K562 (cell line): ENCODE measurements around the gene LGI4. TPM values are rescaled to one million over a fixed set of nuclear protein-coding genes. Genes with fewer than 3 reads are reported as not detected.

Experiments used
- BRD9 ChIP-seq: fragments of 450-650 bp; IDR thresholded peaks from 2 replicates; pipeline ENCODE4 v1.6.1; 2018; ENCODE audit warnings: low read depth; ENCODE audit not compliant: partially characterized antibody
- EP300 ChIP-seq: IDR thresholded peaks from 2 replicates; pipeline ENCODE4 v1.6.1; 2012; ENCODE audit warnings: low read length, improper control_type of control experiment
- ESRRA ChIP-seq: fragments of 450-650 bp; IDR thresholded peaks from 2 replicates; pipeline ENCODE4 v1.6.1; 2014; ENCODE audit warnings: low read depth, mild to moderate bottlenecking, moderate library complexity, borderline replicate concordance
- GTF2A2 ChIP-seq: IDR thresholded peaks from 2 replicates; pipeline ENCODE4 v1.6.1; 2016; ENCODE audit warnings: mild to moderate bottlenecking, missing genetic modification characterization, missing compliant biosample characterization
- HDAC1 ChIP-seq, 2 experiments: fragments of 450-650 bp; IDR thresholded peaks; 2 replicates each; pipeline ENCODE4 v1.6.1; 2016 to 2017; ENCODE audit warnings: inconsistent platforms in 1 of 2, mild to moderate bottlenecking in 1 of 2, moderate library complexity in 1 of 2
- HEY1 ChIP-seq: fragments of 250-450 bp; sonication (Bioruptor Pico); IDR thresholded peaks from 2 replicates; pipeline ENCODE4 v1.5.0; 2020; ENCODE audit warnings: mild to moderate bottlenecking, moderate library complexity, borderline replicate concordance
- KAT7 ChIP-seq: sonication (generic); formaldehyde crosslinking; IDR thresholded peaks from 2 replicates; pipeline ENCODE4 v1.8.0; 2022; ENCODE audit warnings: missing genetic modification reagents, mild to moderate bottlenecking, borderline replicate concordance
- NR4A1 ChIP-seq, 2 experiments: fragments of 250-450 bp in 1 of 2; fragments of 450-650 bp in 1 of 2; sonication (Bioruptor Pico) in 1 of 2; IDR thresholded peaks; 2 replicates each; pipeline versions ENCODE4 v1.4.0 to v1.6.1; 2016 to 2020; ENCODE audit warnings: mild to moderate bottlenecking in 2 of 2, missing compliant biosample characterization in 1 of 2, missing genetic modification characterization in 1 of 2, moderate library complexity in 1 of 2
- PRDM10 ChIP-seq: fragments of 450-650 bp; IDR thresholded peaks from 2 replicates; pipeline ENCODE4 v1.6.1; 2018; ENCODE audit not compliant: partially characterized antibody
- RBM15 ChIP-seq: fragments of 200-400 bp; formaldehyde crosslinking; IDR thresholded peaks from 2 replicates; pipeline ENCODE4 v1.6.1; 2018; ENCODE audit warnings: mild to moderate bottlenecking, low read length, moderate library complexity; ENCODE audit not compliant: insufficient read depth
- XRCC5 ChIP-seq: fragments of 200-400 bp; formaldehyde crosslinking; IDR thresholded peaks from 2 replicates; pipeline ENCODE4 v1.6.1; 2017; ENCODE audit warnings: low read depth, mild to moderate bottlenecking, low read length
- ZNF445 ChIP-seq: fragments of 250-450 bp; sonication (Bioruptor Pico); IDR thresholded peaks from 2 replicates; pipeline ENCODE4 v1.4.0; 2020; ENCODE audit warnings: low read depth, mild to moderate bottlenecking, moderate library complexity
- polyA plus RNA-seq, 8 experiments: library from polyadenylated mRNA; depleted of rRNA in 4 of 8; stranded (reverse) in 5 of 8; unstranded in 3 of 8; fragments of >200 nt; fragmentation: Nextera tagmentation in 2 of 8; fragmentation: Illumina TruSeq in 1 of 8; extraction: Ambion mirVana in 2 of 8; extraction: Trizol in 1 of 8; gene quantifications; 2 replicates each; pipeline versions ENCODE4 v1.2.1 to v1.2.3, GENCODE V29; 2011 to 2014; ENCODE audit warnings: inconsistent platforms in 1 of 8, missing spikeins in 1 of 8
- total RNA-seq, 7 experiments: library from RNA; depleted of rRNA in 6 of 7; stranded (reverse); fragments of >200 nt in 6 of 7; fragmentation: Illumina TruSeq in 2 of 7; extraction: Trizol in 2 of 7; gene quantifications; 2 replicates each; pipeline versions ENCODE4 v1.2.1 to v1.2.3, GENCODE V29; 2011 to 2021; ENCODE audit warnings: low replicate concordance in 1 of 7
- TF ChIP-seq, protein P1 (sequence below): sonication (generic); formaldehyde crosslinking; IDR thresholded peaks from 2 replicates; pipeline ENCODE4 v1.8.0; 2023; ENCODE audit warnings: mild to moderate bottlenecking, missing genetic modification reagents
- TF ChIP-seq, protein P2 (sequence below): fragments of 450-650 bp; formaldehyde crosslinking; IDR thresholded peaks from 2 replicates; pipeline ENCODE4 v1.4.0; 2022; ENCODE audit warnings: missing genetic modification characterization

Gene LGI4
- total and polyA plus RNA-seq, 9 of the 15 experiments (the other 6 are each of a cell fraction or from before 2014, with no cell fraction given) = 0.14 to 0.30 (median 0.24) TPM; not detected in 4

DNA sequence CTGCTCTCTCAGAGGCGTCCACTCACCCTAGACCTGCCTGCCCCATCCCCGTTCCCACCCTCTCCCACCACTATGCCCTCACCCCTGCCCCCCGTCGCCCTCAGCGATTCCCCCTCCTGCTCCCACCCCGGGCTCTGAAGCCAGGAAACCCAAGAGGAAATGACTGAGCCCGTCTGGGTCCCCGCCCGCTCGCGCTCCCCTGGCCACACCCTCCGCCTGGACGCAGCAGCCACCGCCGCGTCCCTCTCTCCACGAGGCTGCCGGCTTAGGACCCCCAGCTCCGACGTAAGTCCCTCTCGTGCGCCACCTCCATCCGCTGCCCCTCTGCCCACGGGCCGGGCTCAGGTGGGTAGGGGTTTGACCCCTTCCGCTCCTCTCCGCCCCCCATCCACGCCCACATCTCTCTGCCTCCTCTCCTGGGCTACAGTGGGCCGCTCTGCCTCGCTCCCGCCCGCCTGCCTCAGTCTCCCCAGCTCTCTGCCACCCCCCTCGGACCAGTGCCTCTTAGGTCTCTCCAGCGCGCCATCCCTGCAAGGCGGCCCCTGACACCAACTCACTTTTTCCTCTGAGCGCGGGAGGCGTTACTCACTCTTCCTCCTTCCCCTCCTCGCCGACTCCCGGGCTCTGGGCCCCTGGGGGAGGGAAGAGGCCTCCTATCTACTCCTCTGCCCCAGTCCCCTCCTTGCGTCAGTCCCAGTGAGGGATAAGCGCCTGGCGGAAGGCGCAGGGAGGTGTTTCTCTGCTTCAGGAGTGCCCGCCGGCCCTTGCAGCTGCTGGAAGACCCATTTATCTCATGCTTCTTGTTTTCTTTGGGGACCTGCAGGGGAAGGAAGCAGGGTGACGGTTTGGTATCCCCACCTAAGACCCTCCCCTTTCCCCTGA is 19.9 kb upstream of the LGI4 start, which contains the start of gene FXYD5 (continued):
- TF ChIP-seq PRDM10 (peak; percentile 39), GTF2A2 (tag) (no peak), EP300 (0 out of 2 replicates have a peak, but pooled peaks have one; percentile 30), NR4A1 (CRISPR knock-in tag; IDR thresholded peaks at IDR 0.05) (peak; percentile 67; the same call in 1 of the 2 replicates), NR4A1 (tag; IDR thresholded peaks at IDR 0.05) (no peak), ESRRA (no peak), RBM15 (no peak), XRCC5 (peak; percentile 81; the same call in 1 of the 2 replicates), BRD9 (peak; percentile 67), KAT7 (CRISPR knock-in tag) (no peak), ZNF445 (CRISPR knock-in tag) (no peak), HEY1 (CRISPR knock-in tag) (no peak), HDAC1 (IDR thresholded peaks at IDR 0.05) (peak in 1 of 2 experiments; percentile 91; a peak in 2 of 4 replicates)
- TF ChIP-seq, protein P1, sequence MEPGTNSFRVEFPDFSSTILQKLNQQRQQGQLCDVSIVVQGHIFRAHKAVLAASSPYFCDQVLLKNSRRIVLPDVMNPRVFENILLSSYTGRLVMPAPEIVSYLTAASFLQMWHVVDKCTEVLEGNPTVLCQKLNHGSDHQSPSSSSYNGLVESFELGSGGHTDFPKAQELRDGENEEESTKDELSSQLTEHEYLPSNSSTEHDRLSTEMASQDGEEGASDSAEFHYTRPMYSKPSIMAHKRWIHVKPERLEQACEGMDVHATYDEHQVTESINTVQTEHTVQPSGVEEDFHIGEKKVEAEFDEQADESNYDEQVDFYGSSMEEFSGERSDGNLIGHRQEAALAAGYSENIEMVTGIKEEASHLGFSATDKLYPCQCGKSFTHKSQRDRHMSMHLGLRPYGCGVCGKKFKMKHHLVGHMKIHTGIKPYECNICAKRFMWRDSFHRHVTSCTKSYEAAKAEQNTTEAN (CRISPR knock-in tag) = 0 out of 2 replicates have a peak, but pooled peaks have one; percentile 50
- TF ChIP-seq, protein P2, sequence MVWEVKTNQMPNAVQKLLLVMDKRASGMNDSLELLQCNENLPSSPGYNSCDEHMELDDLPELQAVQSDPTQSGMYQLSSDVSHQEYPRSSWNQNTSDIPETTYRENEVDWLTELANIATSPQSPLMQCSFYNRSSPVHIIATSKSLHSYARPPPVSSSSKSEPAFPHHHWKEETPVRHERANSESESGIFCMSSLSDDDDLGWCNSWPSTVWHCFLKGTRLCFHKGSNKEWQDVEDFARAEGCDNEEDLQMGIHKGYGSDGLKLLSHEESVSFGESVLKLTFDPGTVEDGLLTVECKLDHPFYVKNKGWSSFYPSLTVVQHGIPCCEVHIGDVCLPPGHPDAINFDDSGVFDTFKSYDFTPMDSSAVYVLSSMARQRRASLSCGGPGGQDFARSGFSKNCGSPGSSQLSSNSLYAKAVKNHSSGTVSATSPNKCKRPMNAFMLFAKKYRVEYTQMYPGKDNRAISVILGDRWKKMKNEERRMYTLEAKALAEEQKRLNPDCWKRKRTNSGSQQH (CRISPR knock-in tag) = 0 out of 2 replicates have a peak, but pooled peaks have one; percentile 8
